ENCODE measurements around the gene SUGCT.
A peak's percentile ranks its signal among the peaks of the same experiment; 100 is the strongest.
"Not testable (repeated sequence)": the region's sequence is repeated elsewhere in the genome, so short reads cannot be mapped to it uniquely, and the experiment has no call there.

SUGCT gene

GRCh38 chr7:40263752-40264390 is 129.1 kb downstream of the SUGCT start:
- DNase-seq (ENCODE audit: low read depth), result no peak

GRCh38 chr7:40267583-40267982 is 132.8 kb downstream of the SUGCT start:
- DNase-seq (ENCODE audit: low read depth), result no peak

- DNase-seq (ENCODE audit: low read depth), result not testable (repeated sequence)
These were observed 134.0 kb downstream of the SUGCT start for GRCh38 chr7:40268810-40269209.

DNA sequence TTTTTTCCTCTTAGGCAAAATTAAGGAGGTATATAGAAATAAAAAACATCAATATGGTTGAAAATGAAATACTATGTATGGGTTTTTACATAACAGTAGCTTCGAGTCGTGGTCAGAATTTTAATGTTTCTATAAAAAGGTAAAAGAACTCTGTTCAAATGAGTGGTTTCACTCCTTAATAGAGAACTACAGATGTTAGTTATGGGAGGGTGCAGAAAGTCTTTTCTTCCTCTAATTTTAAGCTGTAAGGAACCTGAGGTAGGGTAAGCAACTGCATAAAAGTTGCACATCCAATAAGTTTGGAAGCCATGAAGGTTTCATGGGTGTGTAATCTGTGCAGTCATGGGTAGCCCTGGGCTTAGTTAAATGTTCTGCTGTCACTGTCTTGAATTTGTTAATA is 141.3 kb downstream of the SUGCT start:
- no peak for DNase-seq (ENCODE audit: low read depth)

- no peak for DNase-seq (ENCODE audit: low read depth)
These were observed 145.2 kb downstream of the SUGCT start for GRCh38 chr7:40279991-40280390.

DNA sequence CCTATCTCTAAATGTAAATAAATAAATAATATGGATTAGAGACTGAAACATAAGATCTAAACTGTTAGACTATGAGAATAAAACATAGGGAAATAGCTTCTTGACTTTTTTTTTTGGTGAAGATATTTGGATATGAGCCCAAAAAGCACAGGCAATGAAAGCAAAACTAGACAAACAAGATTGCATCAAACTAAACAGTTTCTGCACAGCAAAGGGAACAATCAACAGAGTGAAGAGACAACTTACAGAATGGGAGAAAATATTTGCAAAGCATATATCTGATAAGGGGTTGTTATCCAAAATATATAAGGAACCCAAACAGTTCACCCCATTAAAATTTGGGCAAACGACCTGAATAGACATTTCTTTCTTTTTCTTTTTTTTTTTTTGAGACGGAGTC is 148.1 kb downstream of the SUGCT start:
- no peak for DNase-seq (ENCODE audit: low read depth)

- DNase-seq (ENCODE audit: low read depth), result peak; percentile 43
These were observed 148.6 kb downstream of the SUGCT start for GRCh38 chr7:40283391-40283790.

DNA sequence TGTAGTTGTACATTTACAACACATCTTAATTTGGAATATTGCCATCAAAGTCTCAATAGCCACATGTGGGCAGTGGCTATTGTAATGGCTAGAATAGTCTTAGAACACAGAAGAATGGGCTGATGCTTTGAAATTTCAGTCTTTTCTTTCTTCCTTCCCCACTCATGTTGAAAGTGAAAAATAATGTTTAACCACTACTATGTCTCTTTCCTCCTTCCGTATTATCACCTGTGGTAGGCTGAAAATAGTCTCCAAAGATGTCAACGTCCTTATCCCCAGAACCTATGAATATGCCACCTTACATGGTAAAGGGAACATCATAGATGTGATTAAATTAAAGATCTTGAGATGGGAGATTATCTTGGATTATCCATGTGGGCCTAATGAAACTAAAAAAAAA is 154.0 kb downstream of the SUGCT start:
- DNase-seq (ENCODE audit: low read depth), result no peak

DNA sequence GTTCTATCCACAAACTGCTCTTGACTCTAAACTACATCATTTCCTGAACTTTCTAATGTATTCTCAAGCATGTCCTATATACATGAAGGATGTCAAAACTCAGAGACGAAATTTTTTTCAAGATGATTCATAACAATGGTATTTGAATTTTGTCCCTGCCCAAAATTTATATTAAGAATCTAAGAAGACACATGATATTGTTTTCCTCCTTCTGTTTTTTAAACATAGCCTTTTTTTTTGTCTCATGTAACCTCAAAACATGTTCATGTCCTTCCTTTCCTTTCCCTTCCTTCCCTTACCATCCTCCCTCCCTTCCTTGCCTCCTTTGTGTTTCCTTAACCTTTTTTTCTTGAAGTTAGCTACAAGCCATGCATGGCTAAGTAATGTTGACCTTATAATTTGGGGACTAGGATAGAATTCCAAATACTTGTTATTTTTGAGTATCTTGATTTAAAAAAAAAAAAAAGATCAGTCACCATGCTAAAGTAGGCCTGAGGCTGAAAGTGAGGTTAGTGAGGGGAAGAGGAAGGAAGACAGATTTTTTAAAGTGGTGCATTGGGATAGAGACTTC is 163.0 kb downstream of the SUGCT start:
- DNase-seq (ENCODE audit: low read depth), result peak; percentile 67

DNA sequence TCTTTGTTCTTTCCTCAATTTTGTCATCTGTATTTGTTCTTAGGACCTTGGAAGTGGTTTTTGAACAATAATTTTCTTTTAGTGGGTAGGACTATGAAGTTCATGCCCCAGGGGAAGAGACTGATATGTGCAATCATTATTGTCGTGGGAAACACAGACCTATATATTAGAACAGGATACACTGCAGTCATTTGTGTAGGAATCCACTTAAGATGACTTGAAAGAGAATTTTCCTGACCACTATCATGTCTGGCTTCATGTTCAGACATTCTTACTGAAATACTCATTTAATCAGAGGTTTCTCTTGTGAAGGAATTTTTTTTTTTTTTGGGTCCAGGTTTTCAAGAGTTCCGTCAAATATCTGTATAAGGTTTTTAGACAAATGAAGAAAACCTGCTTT is 163.6 kb downstream of the SUGCT start:
- peak; percentile 92 for DNase-seq (ENCODE audit: low read depth)

GRCh38 chr7:40299097-40299496 is 164.3 kb downstream of the SUGCT start:
- DNase-seq (ENCODE audit: low read depth), result peak; percentile 95

GRCh38 chr7:40300146-40300670 is 165.4 kb downstream of the SUGCT start:
- no peak for DNase-seq (ENCODE audit: low read depth)

DNA sequence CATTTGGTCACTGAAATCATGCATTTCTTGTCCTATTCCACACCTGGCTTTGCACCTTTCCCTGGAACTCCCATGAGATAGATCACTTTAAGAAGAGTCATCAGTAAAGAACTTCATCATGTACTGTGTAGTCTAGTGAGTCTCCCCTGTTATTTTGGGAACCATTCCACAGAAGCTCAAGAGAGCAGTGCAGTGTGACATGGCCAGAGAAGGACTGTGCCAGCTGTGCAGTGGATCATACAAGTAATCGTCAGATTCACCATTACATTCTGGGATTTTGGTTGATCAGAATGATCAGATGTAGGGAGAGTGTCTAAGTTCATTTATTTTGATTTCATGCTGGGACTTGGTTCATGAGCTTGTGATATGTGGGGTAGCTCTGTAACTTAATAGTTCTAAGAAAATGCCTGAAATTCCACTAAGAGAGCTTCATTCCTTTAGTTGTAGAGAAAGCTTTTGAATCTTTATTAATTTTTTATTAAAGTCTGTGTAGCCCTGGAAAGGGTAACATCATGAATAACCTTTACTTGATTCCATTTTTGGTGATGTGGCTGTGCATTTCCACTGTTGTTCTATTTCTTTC is 166.8 kb downstream of the SUGCT start:
- peak; percentile 51 for DNase-seq (ENCODE audit: low read depth)

DNA sequence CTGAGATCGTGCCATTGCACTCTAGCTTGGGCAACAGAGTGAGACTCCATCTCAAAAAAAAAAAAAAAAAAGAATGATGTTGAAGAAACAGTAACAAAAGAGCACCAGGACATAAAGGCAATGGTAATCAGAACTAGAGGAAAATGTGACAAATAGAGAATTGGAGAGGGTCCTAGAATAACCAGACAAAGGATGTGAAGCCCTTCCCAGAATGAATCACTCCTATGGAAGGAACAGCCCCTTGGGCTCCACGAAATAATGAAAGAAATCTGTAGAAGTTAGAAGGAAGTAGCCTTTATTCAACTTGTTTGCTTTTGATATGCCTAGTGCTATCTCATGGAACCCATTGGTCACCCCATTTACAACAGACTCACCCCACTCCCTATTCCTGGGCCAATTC is 169.2 kb downstream of the SUGCT start:
- DNase-seq (ENCODE audit: low read depth), result no peak

- no peak for DNase-seq (ENCODE audit: low read depth)
These were observed 170.4 kb downstream of the SUGCT start for GRCh38 chr7:40305229-40305628.

- DNase-seq (ENCODE audit: low read depth), result no peak
These were observed 171.2 kb downstream of the SUGCT start for GRCh38 chr7:40306025-40306424.

GRCh38 chr7:40306596-40306995 is 171.8 kb downstream of the SUGCT start:
- peak; percentile 96 for DNase-seq (ENCODE audit: low read depth)

DNA sequence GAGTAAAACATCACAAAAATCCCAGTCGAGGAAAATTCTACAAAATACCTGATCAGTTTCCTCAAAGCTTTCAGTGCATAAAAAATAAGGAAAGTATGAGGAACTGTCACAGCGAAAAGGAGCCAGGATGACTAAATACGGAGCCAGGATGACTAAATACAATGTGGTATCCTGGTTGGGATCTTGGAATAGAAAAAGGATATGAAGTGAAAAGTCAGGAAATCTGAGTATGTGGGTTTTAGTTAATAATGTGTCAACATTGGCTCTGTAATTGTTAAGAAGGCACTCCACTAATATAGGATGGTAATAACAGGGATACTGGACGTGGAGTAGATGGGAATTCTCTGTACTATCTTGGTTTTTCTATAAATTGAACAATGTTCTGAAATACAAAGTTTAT is 175.5 kb downstream of the SUGCT start:
- no peak for DNase-seq (ENCODE audit: low read depth)

DNA sequence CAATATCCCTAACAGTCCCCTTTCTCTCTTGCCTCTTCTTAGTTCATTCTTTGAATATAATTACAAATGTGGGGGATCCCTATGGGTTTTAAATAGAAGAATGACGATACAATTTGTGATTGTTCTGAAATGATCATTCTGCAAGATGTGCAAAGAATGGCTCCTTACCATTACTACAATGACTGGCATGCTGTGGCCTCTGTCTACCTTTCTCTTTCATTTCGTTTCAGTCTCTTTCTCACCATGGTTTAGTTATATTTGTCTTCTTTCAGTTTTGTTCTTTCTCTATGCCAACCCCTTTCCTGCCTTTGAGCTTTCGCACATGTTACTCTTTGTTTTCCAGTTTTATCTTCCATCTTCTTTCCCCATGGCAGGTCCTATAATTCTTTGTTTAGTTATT is 176.5 kb downstream of the SUGCT start:
- DNase-seq (ENCODE audit: low read depth), result no peak

GRCh38 chr7:40315277-40315676 is 180.5 kb downstream of the SUGCT start:
- no peak for DNase-seq (ENCODE audit: low read depth)

DNA sequence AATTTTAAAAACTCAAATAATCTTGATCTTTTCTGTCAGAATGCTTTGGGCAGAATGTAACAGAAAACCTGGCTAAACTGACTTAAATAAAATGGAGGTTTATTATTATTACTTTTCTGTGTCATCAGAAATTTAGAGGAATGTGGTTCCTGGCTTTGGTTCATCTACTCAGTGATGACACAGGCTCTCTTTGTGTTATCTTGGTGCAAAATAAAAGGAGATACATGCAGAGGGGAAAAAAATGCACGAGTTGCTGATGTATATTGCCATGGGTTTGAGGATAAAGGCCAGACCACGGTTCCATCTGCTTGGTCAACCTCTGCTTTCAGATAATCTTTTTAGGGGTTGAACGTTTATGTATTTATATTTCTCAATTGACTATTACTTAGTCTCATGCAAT is 181.4 kb downstream of the SUGCT start:
- DNase-seq (ENCODE audit: low read depth), result peak; percentile 45

- DNase-seq (ENCODE audit: low read depth), result no peak
These were observed 190.1 kb downstream of the SUGCT start for GRCh38 chr7:40324914-40325313.

GRCh38 chr7:40327113-40327512 is 192.3 kb downstream of the SUGCT start:
- no peak for DNase-seq (ENCODE audit: low read depth)

DNA sequence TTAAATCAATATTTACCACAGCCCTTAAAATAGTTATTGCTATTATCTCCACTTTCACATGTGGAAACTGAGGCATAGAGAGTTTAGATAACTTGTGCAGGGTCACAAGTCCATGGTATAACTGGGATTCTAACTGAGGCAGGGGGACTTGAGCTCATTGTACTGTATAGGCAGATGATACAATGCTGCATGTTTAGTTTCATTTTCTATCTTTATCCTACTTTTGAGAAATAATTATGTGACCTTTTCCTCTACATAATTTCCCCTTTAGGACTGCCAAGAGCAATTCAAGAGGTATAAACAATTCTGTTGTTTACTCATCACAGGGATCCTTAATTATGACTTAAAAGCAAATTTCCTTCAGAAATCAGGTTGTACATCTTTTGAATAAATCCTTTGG is 193.1 kb downstream of the SUGCT start:
- DNase-seq (ENCODE audit: low read depth), result no peak

All from iris pigment epithelial cell (primary cell).